Esophagus muscularis mucosa (tissue), 4 donors: ENCODE measurements around the gene NPC1L1.

Experiments used
- CTCF ChIP-seq, 3 experiments: fragments of 200-600 bp in 2 of 3; fragments of 450-650 bp in 1 of 3; sonication (generic) in 2 of 3; IDR thresholded peaks; one replicate each; pipeline ENCODE4 v1.5.1; 2017 to 2019; ENCODE audit warnings: antibody characterized with exemption in 3 of 3, mild to moderate bottlenecking in 2 of 3, moderate library complexity in 1 of 3
- EP300 ChIP-seq: sonication (generic); formaldehyde crosslinking; IDR thresholded peaks from one replicate; pipeline ENCODE4 v1.6.1; 2017; ENCODE audit warnings: antibody characterized with exemption
- POLR2A ChIP-seq: fragments of 450-650 bp; IDR thresholded peaks from one replicate; pipeline ENCODE4 v1.6.1; 2017; ENCODE audit warnings: antibody characterized with exemption, moderate library complexity, mild to moderate bottlenecking, low read depth
- POLR2AphosphoS5 ChIP-seq, 2 donors: sonication (generic); formaldehyde crosslinking; IDR thresholded peaks; one replicate each; pipeline ENCODE4 v1.6.1; 2017; ENCODE audit warnings: antibody characterized with exemption in 2 of 2

DNA sequence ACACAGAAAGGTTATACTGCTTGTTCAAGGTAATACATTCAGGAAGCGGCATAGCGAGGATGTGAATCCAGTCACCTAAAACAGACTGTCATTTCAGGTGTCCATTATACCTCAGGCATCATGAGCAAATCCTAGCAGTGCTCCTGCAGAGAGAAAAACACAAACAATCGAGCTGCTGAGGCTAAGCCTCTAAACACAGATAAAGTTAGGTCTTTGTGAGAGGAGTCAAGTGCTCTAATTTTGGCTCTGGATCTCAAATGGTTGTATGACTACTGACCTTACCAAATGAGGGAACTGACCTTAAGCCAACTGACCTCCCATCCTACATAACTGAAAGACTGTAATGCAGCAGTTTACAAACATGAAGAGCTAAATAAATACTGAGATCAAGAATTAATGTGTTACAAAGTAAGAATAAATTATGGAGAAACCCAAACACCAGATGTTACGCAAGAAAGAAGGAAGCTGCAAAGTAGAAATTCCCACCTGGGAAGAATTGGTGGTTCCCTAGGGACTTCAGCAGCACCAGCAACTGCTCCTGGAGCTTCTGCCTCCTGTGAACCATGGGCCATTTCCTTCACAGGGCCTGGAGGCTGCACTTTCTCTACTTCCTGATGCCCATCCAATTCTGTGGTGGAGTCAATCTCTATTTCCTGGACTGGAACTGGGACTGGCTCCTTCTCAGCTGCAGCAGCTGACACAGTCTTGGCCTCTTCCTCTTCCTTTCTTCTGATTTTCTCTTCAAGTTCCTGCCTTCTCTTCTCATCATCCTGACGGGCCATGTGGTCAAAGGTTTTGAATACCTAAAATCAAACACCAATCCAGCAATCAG, 56.4 kb downstream of the NPC1L1 start:
- no peak for TF ChIP-seq CTCF (IDR thresholded peaks at IDR 0.05)
- no peak for TF ChIP-seq POLR2AphosphoS5 (IDR thresholded peaks at IDR 0.05)
- TF ChIP-seq POLR2A = no peak
- TF ChIP-seq EP300 = no peak
